Adrenal gland (tissue), 5 donors: ENCODE measurements around the gene APOB.

Source experiments
- CTCF ChIP-seq, 6 experiments: fragments of 450-650 bp in 4 of 6; fragments of 200-600 bp in 2 of 6; sonication (generic) in 1 of 6; IDR thresholded peaks; 1 replicate in 5 of 6; 2 replicates in 1 of 6; pipeline versions ENCODE4 v1.5.1 to v1.8.0; 2016 to 2021; ENCODE audit warnings: antibody characterized with exemption in 6 of 6, mild to moderate bottlenecking in 2 of 6, moderate library complexity in 1 of 6
- POLR2A ChIP-seq, 2 donors: fragments of 450-650 bp; IDR thresholded peaks; one replicate each; pipeline ENCODE4 v1.6.1; 2017; ENCODE audit warnings: antibody characterized with exemption in 2 of 2, mild to moderate bottlenecking in 2 of 2, moderate library complexity in 1 of 2
- donor health status: DM: no; HTN: no; CAD: no.

- TF ChIP-seq CTCF (IDR thresholded peaks at IDR 0.05) (no peak), POLR2A (IDR thresholded peaks at IDR 0.05) (no peak)
Observed at GRCh38 chr2:21020668-21021288, 23.1 kb downstream of the APOB start.
